Tibial nerve (tissue), 4 donors: Measurements from ENCODE around the gene SH3GL1. TPM values are rescaled to one million over a fixed set of nuclear protein-coding genes. Genes with fewer than 3 reads are reported as not detected.

ENCODE experiments used
- DNase-seq, 2 donors: peaks; one replicate each; pipeline ENCODE4 v3.0.0-alpha.2; 2019; ENCODE audit warnings: low spot score in 2 of 2
- H3K27ac ChIP-seq, 4 donors: fragments of 200-600 bp; sonication (generic) in 3 of 4; one replicate each; pipeline ENCODE4 v1.5.1; 2017 to 2019; ENCODE audit warnings: mild to moderate bottlenecking in 1 of 4
- H3K27me3 ChIP-seq, 2 donors: fragments of 200-600 bp; sonication (generic) in 1 of 2; one replicate each; pipeline versions ENCODE4 v1.5.1 to v1.6.0; 2017 to 2019
- H3K36me3 ChIP-seq, 3 donors: fragments of 200-600 bp; sonication (generic); one replicate each; pipeline ENCODE4 v1.5.1; 2018 to 2019
- H3K4me1 ChIP-seq, 4 donors: fragments of 200-600 bp; sonication (generic) in 3 of 4; one replicate each; pipeline ENCODE4 v1.5.1; 2017 to 2019
- H3K4me3 ChIP-seq, 4 donors: fragments of 200-600 bp; sonication (generic) in 3 of 4; one replicate each; pipeline ENCODE4 v1.5.1; 2017 to 2019; ENCODE audit warnings: mild to moderate bottlenecking in 1 of 4, moderate library complexity in 1 of 4
- H3K9me3 ChIP-seq, 4 donors: fragments of 200-600 bp; sonication (generic) in 3 of 4; one replicate each; pipeline ENCODE4 v1.5.1; 2017 to 2019
- EP300 ChIP-seq, 2 donors: sonication (generic); formaldehyde crosslinking; IDR thresholded peaks; one replicate each; pipeline ENCODE4 v1.6.1; 2017; ENCODE audit warnings: antibody characterized with exemption in 2 of 2, mild to moderate bottlenecking in 1 of 2
- POLR2A ChIP-seq, 2 donors: fragments of 450-650 bp; IDR thresholded peaks; one replicate each; pipeline ENCODE4 v1.6.1; 2017; ENCODE audit warnings: antibody characterized with exemption in 2 of 2, mild to moderate bottlenecking in 2 of 2, moderate library complexity in 2 of 2
- WGBS, 2 donors: methylation state at CpG; one replicate each; pipeline ENCODE4 v1.1.5; 2018; 5-methylcytosine and 5-hydroxymethylcytosine counted together
- total RNA-seq, 4 donors: library from RNA; depleted of rRNA; stranded (reverse); fragments of >200 nt; gene quantifications; one replicate each; pipeline ENCODE4 v1.1.0, GENCODE V29; 2016
- TF ChIP-seq, protein P1 (sequence below), 5 experiments: fragments of 200-600 bp in 3 of 5; fragments of 450-650 bp in 2 of 5; sonication (generic) in 3 of 5; IDR thresholded peaks; one replicate each; pipeline ENCODE4 v1.5.1; 2016 to 2019; ENCODE audit warnings: antibody characterized with exemption in 5 of 5, mild to moderate bottlenecking in 3 of 5, moderate library complexity in 2 of 5

SH3GL1 gene
- total RNA-seq, 4 donors from 2014 or later = 35.0 to 64.8 (median 52.9) TPM

DNA sequence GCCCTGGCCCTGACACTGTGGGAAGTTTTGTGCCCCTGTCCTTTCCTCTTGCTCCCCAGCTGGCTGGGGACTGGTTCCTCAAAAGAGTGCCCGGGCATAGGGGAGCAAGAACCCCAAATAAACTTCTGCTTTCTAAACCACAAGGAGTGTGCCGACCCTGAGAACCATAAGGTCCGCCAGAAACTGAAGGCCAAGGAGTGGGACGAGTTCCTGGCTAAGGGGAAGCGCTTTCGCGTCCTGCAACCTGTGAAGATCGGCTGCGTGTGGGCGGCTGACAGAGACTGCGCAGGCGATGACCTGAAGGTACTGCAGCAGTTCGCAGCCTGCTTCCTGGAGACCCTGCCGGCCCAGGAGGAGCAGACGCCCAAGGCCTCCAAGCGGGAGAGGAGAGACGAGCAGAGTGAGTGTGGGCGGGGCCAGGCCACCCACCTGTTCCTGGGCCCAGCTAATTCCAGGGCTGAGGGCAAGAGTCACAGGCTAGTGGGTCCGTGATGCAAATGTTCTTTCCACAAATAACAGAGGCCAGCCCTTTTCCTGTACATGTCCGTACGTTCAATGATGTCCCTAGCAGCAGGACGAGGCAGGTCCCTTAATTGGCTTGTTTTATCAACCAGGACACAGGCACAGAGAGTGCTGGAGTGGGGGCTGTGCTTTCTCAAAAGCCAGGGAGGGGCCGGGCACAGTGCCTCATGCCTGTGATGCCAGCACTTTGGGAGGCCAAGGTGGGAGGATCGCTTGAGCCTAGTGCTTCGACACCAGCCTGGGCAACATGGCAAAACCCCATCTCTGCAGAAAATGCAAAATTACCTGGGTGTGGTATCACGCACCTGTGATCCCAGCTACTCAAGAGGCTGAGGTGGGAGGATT lies 31.7 kb upstream of the SH3GL1 start:
- Histone ChIP-seq H3K36me3 (peaks cover 0 to 62% (median 0%) of the 10 kb centered on the region in 3 donors), H3K4me3 (no peak overlapping the region), H3K27me3 (no peaks in the 10 kb centered on the region), H3K9me3 (no peaks in the 10 kb centered on the region), H3K4me1 (no peaks in the 10 kb centered on the region), H3K27ac (peak overlapping the region in 1 of 4 donors; percentile 12)
- DNase-seq = no peak
- TF ChIP-seq POLR2A (IDR thresholded peaks at IDR 0.05) (no peak), EP300 (IDR thresholded peaks at IDR 0.05) (peak in 1 of 2 donors; percentile 9)
- WGBS, 2 donors = 81 to 85% methylated on average over 26 of the region's 26 CpGs

DNA sequence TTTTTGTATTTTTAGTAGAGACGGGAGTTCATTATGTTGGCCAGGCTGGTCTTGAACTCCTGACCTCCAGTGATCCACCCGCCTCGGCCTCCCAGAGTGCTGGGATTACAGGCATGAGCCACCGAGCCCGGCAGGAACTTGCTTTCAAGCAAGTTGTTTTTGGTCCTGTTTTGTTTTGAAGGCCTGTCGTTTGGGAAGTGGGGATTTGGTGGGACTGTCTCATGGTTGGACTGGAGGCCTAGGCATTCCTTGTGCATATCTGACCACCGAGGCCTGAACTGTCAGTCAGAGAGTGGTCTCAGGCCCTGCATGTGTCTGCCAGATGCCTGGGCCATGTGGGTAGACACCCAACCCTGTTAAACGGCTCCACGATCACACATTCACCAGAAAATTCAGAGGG lies 30.9 kb upstream of the SH3GL1 start:
- Histone ChIP-seq H3K9me3 (no peaks in the 10 kb centered on the region), H3K4me3 (no peak overlapping the region), H3K4me1 (no peaks in the 10 kb centered on the region), H3K36me3 (peaks cover 0 to 62% (median 0%) of the 10 kb centered on the region in 3 donors), H3K27ac (peak overlapping the region in 1 of 4 donors; percentile 12), H3K27me3 (no peaks in the 10 kb centered on the region)
- 75 to 82% methylated on average over 9 of the region's 9 CpGs for WGBS, 2 donors
- TF ChIP-seq EP300 (IDR thresholded peaks at IDR 0.05) (no peak), POLR2A (IDR thresholded peaks at IDR 0.05) (no peak)
- TF ChIP-seq, protein P1, sequence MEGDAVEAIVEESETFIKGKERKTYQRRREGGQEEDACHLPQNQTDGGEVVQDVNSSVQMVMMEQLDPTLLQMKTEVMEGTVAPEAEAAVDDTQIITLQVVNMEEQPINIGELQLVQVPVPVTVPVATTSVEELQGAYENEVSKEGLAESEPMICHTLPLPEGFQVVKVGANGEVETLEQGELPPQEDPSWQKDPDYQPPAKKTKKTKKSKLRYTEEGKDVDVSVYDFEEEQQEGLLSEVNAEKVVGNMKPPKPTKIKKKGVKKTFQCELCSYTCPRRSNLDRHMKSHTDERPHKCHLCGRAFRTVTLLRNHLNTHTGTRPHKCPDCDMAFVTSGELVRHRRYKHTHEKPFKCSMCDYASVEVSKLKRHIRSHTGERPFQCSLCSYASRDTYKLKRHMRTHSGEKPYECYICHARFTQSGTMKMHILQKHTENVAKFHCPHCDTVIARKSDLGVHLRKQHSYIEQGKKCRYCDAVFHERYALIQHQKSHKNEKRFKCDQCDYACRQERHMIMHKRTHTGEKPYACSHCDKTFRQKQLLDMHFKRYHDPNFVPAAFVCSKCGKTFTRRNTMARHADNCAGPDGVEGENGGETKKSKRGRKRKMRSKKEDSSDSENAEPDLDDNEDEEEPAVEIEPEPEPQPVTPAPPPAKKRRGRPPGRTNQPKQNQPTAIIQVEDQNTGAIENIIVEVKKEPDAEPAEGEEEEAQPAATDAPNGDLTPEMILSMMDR (IDR thresholded peaks at IDR 0.05) = no peak
- DNase-seq = no peak

DNA sequence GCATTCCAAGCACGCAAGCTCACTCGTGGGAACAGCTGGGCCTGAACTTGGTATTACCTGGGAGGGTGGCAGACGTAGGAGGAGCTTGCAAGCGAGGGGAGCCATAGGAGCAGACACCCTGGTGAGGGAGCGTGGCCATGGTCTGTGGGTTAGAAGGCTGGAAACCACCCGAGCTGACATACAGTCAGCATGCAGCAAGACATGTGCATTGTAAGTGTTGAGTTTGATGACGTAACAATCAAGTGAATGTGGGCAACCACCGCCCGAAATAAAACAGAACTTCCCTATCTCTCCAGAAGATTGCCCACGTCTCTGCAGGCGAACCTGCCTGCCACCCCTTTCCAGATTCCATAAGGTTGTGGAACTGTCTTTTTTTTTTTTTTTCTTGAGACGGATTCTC lies 30.4 kb upstream of the SH3GL1 start:
- no peaks in the 10 kb centered on the region for H3K9me3 ChIP-seq
- H3K4me3 ChIP-seq = no peak overlapping the region
- TF ChIP-seq, protein P1 (IDR thresholded peaks at IDR 0.05) = no peak
- peak in 1 of 2 donors; percentile 22 for TF ChIP-seq EP300 (IDR thresholded peaks at IDR 0.05)
- no peaks in the 10 kb centered on the region for H3K4me1 ChIP-seq
- DNase-seq = no peak
- 87 to 88% methylated on average over 12 of the region's 12 CpGs for WGBS, 2 donors
- peaks cover 0 to 62% (median 0%) of the 10 kb centered on the region in 3 donors for H3K36me3 ChIP-seq
- no peaks in the 10 kb centered on the region for H3K27me3 ChIP-seq
- no peak overlapping the region for H3K27ac ChIP-seq

DNA sequence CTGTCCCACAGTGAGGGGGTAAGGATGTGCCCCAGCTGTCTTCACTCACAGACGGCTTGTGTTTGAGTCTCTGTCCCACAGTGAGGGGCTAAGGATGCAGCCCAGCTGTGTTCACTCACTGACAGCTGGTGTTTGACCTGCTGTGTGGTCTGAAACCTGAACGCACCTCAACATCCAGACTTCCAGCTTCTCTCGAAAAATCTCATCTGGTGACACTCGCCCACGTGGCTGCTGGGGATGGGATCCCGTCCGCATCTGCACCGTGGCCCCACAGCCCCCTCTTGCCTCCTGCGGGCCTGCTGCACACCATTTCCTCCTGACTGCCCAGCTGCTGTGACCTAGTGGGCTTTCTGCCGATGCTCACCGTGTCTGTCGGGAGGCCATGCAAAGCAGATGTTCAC lies 29.4 kb upstream of the SH3GL1 start:
- TF ChIP-seq, protein P1 (IDR thresholded peaks at IDR 0.05) = no peak
- TF ChIP-seq POLR2A (IDR thresholded peaks at IDR 0.05) (no peak), EP300 (IDR thresholded peaks at IDR 0.05) (no peak)
- H3K27ac ChIP-seq = no peak overlapping the region
- H3K4me3 ChIP-seq = no peak overlapping the region
- no peaks in the 10 kb centered on the region for H3K4me1 ChIP-seq
- WGBS, 2 donors = 84 to 91% methylated on average over 12 of the region's 12 CpGs
- H3K27me3 ChIP-seq = no peaks in the 10 kb centered on the region
- no peak for DNase-seq
- H3K36me3 ChIP-seq = peaks cover 0 to 70% (median 0%) of the 10 kb centered on the region in 3 donors
- no peaks in the 10 kb centered on the region for H3K9me3 ChIP-seq

DNA sequence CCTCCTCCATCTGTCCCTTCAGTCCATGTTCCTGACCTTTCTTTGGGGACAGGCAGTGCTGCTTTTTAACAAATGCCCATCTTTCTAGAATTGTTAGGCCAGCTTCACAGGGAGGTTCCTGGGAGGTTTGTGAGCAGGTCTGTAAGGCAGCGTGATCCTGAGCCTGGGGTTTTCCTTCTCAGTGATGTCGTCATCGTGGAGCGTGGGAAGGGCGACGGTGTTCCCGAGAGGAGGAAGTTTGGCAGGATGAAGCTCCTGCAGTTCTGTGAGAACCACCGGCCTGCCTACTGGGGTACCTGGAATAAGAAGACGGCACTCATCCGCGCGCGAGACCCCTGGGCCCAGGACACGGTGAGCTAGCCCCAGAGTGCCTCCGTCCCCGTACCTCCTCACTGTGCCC lies 28.9 kb upstream of the SH3GL1 start:
- WGBS, 2 donors = 79 to 81% methylated on average over 15 to 16 of the region's 16 CpGs
- Histone ChIP-seq H3K9me3 (no peaks in the 10 kb centered on the region), H3K4me1 (no peaks in the 10 kb centered on the region), H3K36me3 (peaks cover 0 to 70% (median 0%) of the 10 kb centered on the region in 3 donors), H3K27ac (no peak overlapping the region), H3K4me3 (no peak overlapping the region), H3K27me3 (no peaks in the 10 kb centered on the region)
- TF ChIP-seq EP300 (IDR thresholded peaks at IDR 0.05) (no peak), POLR2A (IDR thresholded peaks at IDR 0.05) (no peak)
- TF ChIP-seq, protein P1 (IDR thresholded peaks at IDR 0.05) = no peak
- no peak for DNase-seq
